IMR-90 (cell line): ENCODE data around the gene MAN2C1. TPM values are rescaled to one million over a fixed set of nuclear protein-coding genes. Genes with fewer than 3 reads are reported as not detected.

Experiments used
- ATAC-seq: fragments of 200-7000 bp; cut with Tn5 transposase; 2 replicates; pipeline ENCODE4 v1.9.1; 2020; ENCODE audit warnings: low read depth, mild to moderate bottlenecking, moderate library complexity
- BruUV-seq: library from RNA; stranded (reverse); fragments of 400-500 nt; replicated peaks from 2 replicates; lab custom pipeline; 2021; lab: Mats Ljungman, UMichigan
- CTCF ChIA-PET: fragments of 300-600 bp; formaldehyde crosslinking; extraction: SDS; loops from one replicate; lab custom pipeline; 2021; ENCODE audit warnings: antibody characterized with exemption; lab: Yijun Ruan, JAX
- POLR2A ChIA-PET: fragments of 300-600 bp; sonication (Branson Sonifier 250); formaldehyde crosslinking; loops from one replicate; lab custom pipeline; 2022; ENCODE audit warnings: antibody characterized with exemption; ENCODE audit not compliant: unreplicated experiment; lab: Charles Lee
- DNase-seq: peaks from one replicate; pipeline ENCODE4 v3.0.0; 2013
- H2AFZ ChIP-seq: replicated peaks from 2 replicates; pipeline ENCODE3; 2013; ENCODE audit warnings: low read length, mild to moderate bottlenecking; ENCODE audit not compliant: poor library complexity
- H2AK5ac ChIP-seq: 2 replicates; pipeline ENCODE4 v1.6.1; 2013; ENCODE audit warnings: low read depth, low read length, inconsistent platforms
- H2AK9ac ChIP-seq: replicated peaks from 2 replicates; pipeline ENCODE3; 2013; ENCODE audit warnings: mild to moderate bottlenecking, low read depth, low read length, moderate library complexity; ENCODE audit not compliant: poor library complexity
- H2BK120ac ChIP-seq: 2 replicates; pipeline ENCODE4 v1.6.1; 2013; ENCODE audit warnings: low read depth, low read length, inconsistent platforms
- H2BK15ac ChIP-seq: 3 replicates; pipeline ENCODE4 v1.6.1; 2013; ENCODE audit warnings: low read depth, low read length, inconsistent platforms
- H2BK20ac ChIP-seq: 2 replicates; pipeline ENCODE4 v1.6.1; 2013; ENCODE audit warnings: low read depth, mild to moderate bottlenecking, inconsistent platforms, low read length, moderate library complexity
- H2BK5ac ChIP-seq: 2 replicates; pipeline ENCODE4 v1.6.1; 2013; ENCODE audit warnings: mild to moderate bottlenecking, low read depth, low read length, inconsistent platforms; ENCODE audit not compliant: poor library complexity, severe bottlenecking
- H3K14ac ChIP-seq: replicated peaks from 2 replicates; pipeline ENCODE4 v1.6.1; 2013; ENCODE audit warnings: low read depth, low read length, inconsistent platforms
- H3K18ac ChIP-seq: 2 replicates; pipeline ENCODE4 v1.6.1; 2013; ENCODE audit warnings: low read depth, low read length, control low read depth
- H3K23ac ChIP-seq: 2 replicates; pipeline ENCODE4 v1.6.1; 2013; ENCODE audit warnings: low read depth, low read length, inconsistent platforms
- H3K27ac ChIP-seq: 2 replicates; pipeline ENCODE4 v1.5.1; 2013; ENCODE audit warnings: mild to moderate bottlenecking, control low read depth, low read length; ENCODE audit not compliant: insufficient read depth
- H3K27me3 ChIP-seq: 2 replicates; pipeline ENCODE4 v1.6.1; 2013; ENCODE audit warnings: low read length; ENCODE audit not compliant: control insufficient read depth, insufficient read depth
- H3K36me3 ChIP-seq: 2 replicates; pipeline ENCODE4 v1.6.1; 2013; ENCODE audit warnings: low read length, mixed read lengths; ENCODE audit not compliant: control insufficient read depth, insufficient read depth
- H3K4ac ChIP-seq: 2 replicates; pipeline ENCODE4 v1.6.1; 2013; ENCODE audit warnings: low read depth, low read length, inconsistent platforms
- H3K4me1 ChIP-seq: 2 replicates; pipeline ENCODE4 v1.6.1; 2013; ENCODE audit warnings: low read length, mixed read lengths; ENCODE audit not compliant: control insufficient read depth, insufficient read depth
- H3K4me2 ChIP-seq: 2 replicates; pipeline ENCODE4 v1.6.1; 2013; ENCODE audit warnings: low read depth, mild to moderate bottlenecking, control low read depth, low read length, moderate library complexity
- H3K4me3 ChIP-seq: 2 replicates; pipeline ENCODE4 v1.5.1; 2013; ENCODE audit warnings: low read depth, mild to moderate bottlenecking, control low read depth, low read length, moderate library complexity; ENCODE audit not compliant: insufficient read depth
- H3K56ac ChIP-seq: 2 replicates; pipeline ENCODE4 v1.6.1; 2013; ENCODE audit warnings: low read length, inconsistent platforms; ENCODE audit not compliant: insufficient read depth; ENCODE audit errors: extremely low read depth
- H3K79me1 ChIP-seq, 2 experiments: 2 replicates each; pipeline ENCODE4 v1.6.1; 2013; ENCODE audit warnings: low read length in 2 of 2, inconsistent platforms in 1 of 2, low read depth in 1 of 2
- H3K9ac ChIP-seq: 2 replicates; pipeline ENCODE4 v1.6.1; 2013; ENCODE audit warnings: low read depth, low read length, control low read depth
- H3K9me1 ChIP-seq: 2 replicates; pipeline ENCODE4 v1.6.1; 2013; ENCODE audit warnings: low read length, inconsistent platforms; ENCODE audit not compliant: insufficient read depth
- H3K9me3 ChIP-seq: 2 replicates; pipeline ENCODE4 v1.6.1; 2013; ENCODE audit warnings: low read length; ENCODE audit not compliant: control insufficient read depth, insufficient read depth
- H4K20me1 ChIP-seq: 2 replicates; pipeline ENCODE4 v1.6.1; 2013; ENCODE audit warnings: low read length, inconsistent platforms; ENCODE audit not compliant: insufficient read depth
- H4K5ac ChIP-seq: 2 replicates; pipeline ENCODE4 v1.6.1; 2013; ENCODE audit warnings: mild to moderate bottlenecking, low read depth, low read length, control low read depth
- H4K8ac ChIP-seq, 2 experiments: 2 replicates each; pipeline ENCODE4 v1.6.1; 2013; ENCODE audit warnings: low read depth in 2 of 2, low read length in 2 of 2, control low read depth in 1 of 2, inconsistent platforms in 1 of 2
- H4K91ac ChIP-seq: 2 replicates; pipeline ENCODE4 v1.6.1; 2013; ENCODE audit warnings: low read depth, low read length, inconsistent platforms; ENCODE audit not compliant: insufficient read depth
- BHLHE40 ChIP-seq: fragments of 150-350 bp; IDR thresholded peaks from 2 replicates; pipeline ENCODE4 v1.6.1; 2016; ENCODE audit warnings: mild to moderate bottlenecking, low read depth, low read length
- CEBPB ChIP-seq: IDR thresholded peaks from 2 replicates; pipeline ENCODE4 v1.6.1; 2012; ENCODE audit warnings: low read depth, low read length, improper control_type of control experiment
- CHD1 ChIP-seq: IDR thresholded peaks from 2 replicates; pipeline ENCODE4 v1.6.1; 2012; ENCODE audit warnings: low read depth, low read length, improper control_type of control experiment
- CTCF ChIP-seq: conservative IDR thresholded peaks from 2 replicates; pipeline ENCODE4 v1.5.1; 2012; ENCODE audit warnings: mild to moderate bottlenecking, low read depth, low read length, improper control_type of control experiment
- ELK1 ChIP-seq: fragments of 150-350 bp; IDR thresholded peaks from 2 replicates; pipeline ENCODE4 v1.6.1; 2016; ENCODE audit warnings: low read depth, mild to moderate bottlenecking, low read length, moderate library complexity, borderline replicate concordance
- FOS ChIP-seq: fragments of 150-350 bp; IDR thresholded peaks from 2 replicates; pipeline ENCODE4 v1.6.1; 2016; ENCODE audit warnings: low read depth, low read length
- MAFK ChIP-seq: IDR thresholded peaks from 2 replicates; pipeline ENCODE4 v1.6.1; 2012; ENCODE audit warnings: low read depth, low read length, improper control_type of control experiment
- MAZ ChIP-seq: IDR thresholded peaks from 2 replicates; pipeline ENCODE4 v1.6.1; 2012; ENCODE audit warnings: low read depth, mild to moderate bottlenecking, low read length, improper control_type of control experiment, moderate library complexity, borderline replicate concordance
- POLR2A ChIP-seq: IDR thresholded peaks from 2 replicates; pipeline ENCODE4 v1.6.1; 2012; ENCODE audit warnings: mild to moderate bottlenecking, low read depth, low read length
- RAD21 ChIP-seq: IDR thresholded peaks from 2 replicates; pipeline ENCODE4 v1.6.1; 2012; ENCODE audit warnings: low read length, improper control_type of control experiment
- RCOR1 ChIP-seq: IDR thresholded peaks from 2 replicates; pipeline ENCODE4 v1.6.1; 2012; ENCODE audit warnings: mild to moderate bottlenecking, low read length, improper control_type of control experiment; ENCODE audit not compliant: insufficient replicate concordance
- RFX5 ChIP-seq: IDR thresholded peaks from 2 replicates; pipeline ENCODE4 v1.8.0; 2012; ENCODE audit warnings: low read depth, mild to moderate bottlenecking, low read length, moderate library complexity
- SMC3 ChIP-seq: fragments of 150-350 bp; IDR thresholded peaks from 2 replicates; pipeline ENCODE4 v1.6.1; 2016; ENCODE audit warnings: low read depth, mild to moderate bottlenecking, antibody characterized with exemption, low read length, moderate library complexity
- USF2 ChIP-seq: fragments of 150-350 bp; IDR thresholded peaks from 2 replicates; pipeline ENCODE4 v1.6.1; 2017; ENCODE audit warnings: mild to moderate bottlenecking, antibody characterized with exemption, low read length, low read depth
- WGBS, 2 experiments: methylation state at CpG; one replicate each; pipeline versions ENCODE4 v1.1.5 to v1.1.7; 2013; ENCODE audit warnings: missing lambda C conversion rate in 2 of 2; ENCODE audit not compliant: insufficient read length in 1 of 2; ENCODE audit errors: extremely low coverage in 2 of 2; 5-methylcytosine and 5-hydroxymethylcytosine counted together
- dilution Hi-C: fragments of 300-500 bp; cut with HindIII; formaldehyde crosslinking; loops from one replicate; pipeline ENCODE4 v1.14.3; 2018; ENCODE audit warnings: low sequenced_read_pairs; ENCODE audit not compliant: unreplicated experiment
- in situ Hi-C: fragments of 300-500 bp; cut with MboI; formaldehyde crosslinking; loops from 3 replicates; pipeline ENCODE4 v1.14.3; 2019; ENCODE audit warnings: low sequenced_read_pairs, inconsistent platforms, mixed read lengths
- intact Hi-C: fragments of 100-400 bp; cut with micrococcal nuclease; formaldehyde crosslinking; loops from 2 replicates; pipeline ENCODE4 v1.10.0; 2022
- polyA plus RNA-seq, 3 experiments: library from polyadenylated mRNA; depleted of rRNA; stranded (reverse); fragments of >200 nt; gene quantifications; 2 replicates each; pipeline ENCODE4 v1.2.3, GENCODE V29; 2012; ENCODE audit warnings: low replicate concordance in 1 of 3
- total RNA-seq: library from RNA; depleted of rRNA; stranded (reverse); fragments of >200 nt; gene quantifications from 2 replicates; pipeline ENCODE4 v1.2.3, GENCODE V29; 2012

Gene MAN2C1
- total and polyA plus RNA-seq, 2 of the 4 experiments (the other 2 are of a cell fraction), result 34.8 to 153 TPM

GRCh38 chr15:75357976-75358673 lies 10.3 kb downstream of the MAN2C1 start:
- H2BK5ac ChIP-seq, result no peak overlapping the region
- H3K27me3 ChIP-seq, result no peaks in the 10 kb centered on the region
- in situ Hi-C loops, result no loop called here
- intact Hi-C loops, result no loop called here
- ATAC-seq (no peak), DNase-seq (no peak)
- no peak overlapping the region for H2AK5ac ChIP-seq
- no peak overlapping the region for H3K18ac ChIP-seq
- H2BK20ac ChIP-seq, result no peak overlapping the region
- no peak overlapping the region for H3K4me3 ChIP-seq
- no peaks in the 10 kb centered on the region for H3K4me1 ChIP-seq
- H3K23ac ChIP-seq, result no peak overlapping the region
- no peak overlapping the region for H3K14ac ChIP-seq
- no peak overlapping the region for H4K5ac ChIP-seq
- ChIA-PET POLR2A (no interaction called here), CTCF (no interaction called here)
- H3K9me1 ChIP-seq, result peaks cover 7% of the 10 kb centered on the region
- no peak overlapping the region for H4K8ac ChIP-seq
- no peaks in the 10 kb centered on the region for H3K9me3 ChIP-seq
- peaks cover 61% of the 10 kb centered on the region for H3K36me3 ChIP-seq
- no peak overlapping the region for H2AFZ ChIP-seq
- no peaks in the 10 kb centered on the region for H4K20me1 ChIP-seq
- BruUV-seq, result no TSS peak
- no peak overlapping the region for H2BK120ac ChIP-seq
- TF ChIP-seq MAFK (no peak), SMC3 (no peak), BHLHE40 (no peak), CEBPB (no peak), FOS (no peak), USF2 (no peak), MAZ (no peak), CTCF (no peak), POLR2A (no peak), RCOR1 (no peak), CHD1 (no peak), RFX5 (no peak), ELK1 (no peak), RAD21 (no peak)
- H3K4ac ChIP-seq, result no peak overlapping the region
- H3K9ac ChIP-seq, result no peak overlapping the region
- dilution Hi-C loops, result no loop called here
- H3K27ac ChIP-seq, result no peak overlapping the region
- H2BK15ac ChIP-seq, result no peak overlapping the region
- H3K79me1 ChIP-seq, result no peaks in the 10 kb centered on the region; a peak in 1 of 4 replicates
- no peak overlapping the region for H3K56ac ChIP-seq
- H4K91ac ChIP-seq, result no peak overlapping the region
- no peak overlapping the region for H2AK9ac ChIP-seq
- no peak overlapping the region for H3K4me2 ChIP-seq
- 100% methylated on average over 1 of the region's 17 CpGs; no CpG with 5 or more reads in 1 of the 2 experiments for WGBS, 2 experiments
